T-cell (primary cell): Measurements from ENCODE around the gene SF3B6. TPM values are rescaled to one million over a fixed set of nuclear protein-coding genes. Genes with fewer than 3 reads are reported as not detected.

Source experiments
- ATAC-seq, 4 experiments: fragments of 200-7000 bp in 3 of 4; fragments of 150-1000 bp in 1 of 4; cut with Tn5 transposase; replicated peaks in 1 of 4; 1 replicate in 3 of 4; 2 replicates in 1 of 4; pipeline ENCODE4 v1.10.0; 2021; ENCODE audit warnings: moderate library complexity in 3 of 4, mild to moderate bottlenecking in 2 of 4, moderate number of reproducible peaks in 1 of 4
- CTCF ChIA-PET, 2 donors: fragments of 300-600 bp; sonication (Branson Sonifier 250); formaldehyde crosslinking; loops; one replicate each; lab custom pipeline; 2022; ENCODE audit warnings: antibody characterized with exemption in 2 of 2; lab: Charles Lee
- POLR2A ChIA-PET, 2 donors: fragments of 300-600 bp; sonication (Branson Sonifier 250); formaldehyde crosslinking; loops; one replicate each; lab custom pipeline; 2022; ENCODE audit warnings: antibody characterized with exemption in 2 of 2; lab: Charles Lee
- DNase-seq, 35 experiments: peaks; one replicate each; pipeline versions ENCODE4 v3.0.0 to v3.0.0-alpha.2; 2013 to 2023
- H3K27ac ChIP-seq: one replicate; pipeline ENCODE4 v1.5.1; 2013; ENCODE audit warnings: low read length
- H3K27me3 ChIP-seq, 2 experiments: replicated peaks in 1 of 2; 1 replicate in 1 of 2; 2 replicates in 1 of 2; pipeline versions ENCODE4 v1.6.1 to v1.7.0; 2013; ENCODE audit warnings: low read length in 1 of 2, mixed read lengths in 1 of 2; ENCODE audit not compliant: control insufficient read depth in 2 of 2, insufficient read depth in 2 of 2; ENCODE audit errors: extremely low read depth in 1 of 2
- H3K36me3 ChIP-seq, 2 donors: 1 replicate in 1 of 2; 2 replicates in 1 of 2; pipeline versions ENCODE4 v1.6.1 to v1.7.0; 2013; ENCODE audit warnings: low read length in 1 of 2; ENCODE audit not compliant: control insufficient read depth in 2 of 2, insufficient read depth in 1 of 2; ENCODE audit errors: extremely low read depth in 1 of 2
- H3K4me1 ChIP-seq, 2 experiments: 1 replicate in 1 of 2; 2 replicates in 1 of 2; pipeline versions ENCODE4 v1.6.1 to v1.7.0; 2013; ENCODE audit warnings: low read length in 2 of 2, mixed read lengths in 1 of 2; ENCODE audit not compliant: insufficient read depth in 2 of 2, control insufficient read depth in 1 of 2; ENCODE audit errors: extremely low read depth in 1 of 2
- H3K4me3 ChIP-seq, 2 donors: 1 replicate in 1 of 2; 2 replicates in 1 of 2; pipeline versions ENCODE4 v1.5.1 to v1.7.0; 2013; ENCODE audit warnings: mild to moderate bottlenecking in 2 of 2, low read length in 1 of 2, moderate library complexity in 1 of 2; ENCODE audit not compliant: control insufficient read depth in 1 of 2; ENCODE audit errors: extremely low read depth in 1 of 2
- H3K9me3 ChIP-seq: 2 replicates; pipeline ENCODE4 v1.7.0; 2013
- H3K27ac Mint-ChIP-seq, 2 donors: one replicate each; pipeline ENCODE4 v1.8.0; 2020 to 2021; ENCODE audit warnings: mild to moderate bottlenecking in 2 of 2, mixed read lengths in 2 of 2
- H3K27me3 Mint-ChIP-seq, 2 donors: one replicate each; pipeline ENCODE4 v1.8.0; 2021 to 2022; ENCODE audit warnings: mixed read lengths in 2 of 2
- H3K36me3 Mint-ChIP-seq: one replicate; pipeline ENCODE4 v1.8.0; 2021; ENCODE audit warnings: mixed read lengths
- H3K4me1 Mint-ChIP-seq, 3 donors: one replicate each; pipeline ENCODE4 v1.8.0; 2020 to 2022; ENCODE audit warnings: mixed read lengths in 3 of 3, mild to moderate bottlenecking in 1 of 3
- H3K4me3 Mint-ChIP-seq, 3 donors: one replicate each; pipeline ENCODE4 v1.8.0; 2020 to 2022; ENCODE audit warnings: mild to moderate bottlenecking in 3 of 3, mixed read lengths in 3 of 3, moderate library complexity in 3 of 3
- H3K9me3 Mint-ChIP-seq, 3 donors: one replicate each; pipeline ENCODE4 v1.8.0; 2020 to 2022; ENCODE audit warnings: mixed read lengths in 3 of 3
- WGBS: methylation state at CpG from one replicate; pipeline ENCODE4 v1.1.5; 2013; ENCODE audit warnings: missing lambda C conversion rate; ENCODE audit not compliant: insufficient coverage; 5-methylcytosine and 5-hydroxymethylcytosine counted together
- total RNA-seq, 35 experiments: library from RNA in 6 of 35; stranded (reverse) in 6 of 35; fragments of 120-200 nt in 1 of 35; gene quantifications; one replicate each; pipeline versions ENCODE4 v1.2.1 to v1.2.4 and lab custom pipeline; 2013 to 2026

The SF3B6 gene
- total RNA-seq, 5 donors from 2014 or later (not counting 1 experiment from before 2014, with no cell fraction given) = 43.7 to 53.0 (median 47.0) TPM

GRCh38 chr2:24054366-24055010 is 21.6 kb downstream of the SF3B6 start:
- Mint-ChIP-seq H3K4me3 (no peak overlapping the region), H3K9me3 (no peaks in the 10 kb centered on the region), H3K4me1 (no peaks in the 10 kb centered on the region), H3K27me3 (peaks cover 2 to 9% of the 10 kb centered on the region in 2 donors), H3K36me3 (no peaks in the 10 kb centered on the region), H3K27ac (no peak overlapping the region)
- ChIA-PET CTCF (no interaction called here), POLR2A (no interaction called here)
- Histone ChIP-seq H3K4me1 (peaks cover 0 to 9% of the 10 kb centered on the region in 2 experiments), H3K27me3 (peaks cover 0 to 23% of the 10 kb centered on the region in 2 experiments), H3K27ac (no peak overlapping the region), H3K36me3 (no peaks in the 10 kb centered on the region), H3K9me3 (no peaks in the 10 kb centered on the region), H3K4me3 (no peak overlapping the region)
- DNase-seq = no peak
- ATAC-seq = no peak
- WGBS = 89% methylated on average over 5 of the region's 8 CpGs

GRCh38 chr2:24052951-24053350 is 23.2 kb downstream of the SF3B6 start:
- ChIA-PET CTCF (interaction anchor here (0.6 to 1.0 kb wide), 3 partner anchors 25 to 155 kb away, joined by 3 to 4 read pairs (median 3); no protein-coding TSS in a partner anchor), POLR2A (interaction anchor here in 1 of 2 donors (0.6 kb wide), 1 partner anchor 15 kb away, joined by 5 read pairs; no protein-coding TSS in a partner anchor)
- Mint-ChIP-seq H3K27ac (no peak overlapping the region), H3K36me3 (no peaks in the 10 kb centered on the region), H3K4me1 (peaks cover under 1 to 7% (median 6%) of the 10 kb centered on the region in 3 donors), H3K4me3 (no peak overlapping the region), H3K27me3 (peaks cover 3 to 9% of the 10 kb centered on the region in 2 donors), H3K9me3 (no peaks in the 10 kb centered on the region)
- Histone ChIP-seq H3K27me3 (peaks cover 2 to 33% of the 10 kb centered on the region in 2 experiments), H3K4me1 (peaks cover 0 to 17% of the 10 kb centered on the region in 2 experiments), H3K4me3 (no peak overlapping the region), H3K27ac (no peak overlapping the region), H3K9me3 (no peaks in the 10 kb centered on the region), H3K36me3 (no peaks in the 10 kb centered on the region)
- DNase-seq = no peak
- no peak for ATAC-seq
- no CpG with 5 or more reads among the region's 1 CpG for WGBS

DNA sequence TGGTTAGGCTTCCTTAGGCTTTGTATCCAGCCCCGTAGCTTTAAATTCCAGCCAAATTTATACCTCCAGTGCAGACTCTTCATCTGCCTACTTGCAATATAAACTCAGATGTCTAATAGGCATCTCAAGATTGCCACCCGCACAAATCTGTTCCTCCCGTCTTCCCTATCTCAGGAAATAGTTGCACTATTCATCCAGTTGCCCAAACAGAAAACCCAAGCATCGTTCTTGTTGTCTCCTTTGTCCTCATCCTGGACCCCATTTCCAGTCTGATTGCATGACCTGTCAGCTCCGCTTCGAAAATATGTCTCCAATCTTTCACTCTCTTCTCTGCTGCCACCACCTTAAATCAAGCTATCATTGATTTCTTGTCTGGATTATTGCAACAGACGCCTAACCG is 24.3 kb downstream of the SF3B6 start:
- POLR2A ChIA-PET = interaction anchor here in 1 of 2 donors (0.5 kb wide), 1 partner anchor 48 kb away, joined by 3 read pairs; no protein-coding TSS in a partner anchor
- no peak overlapping the region for H3K4me3 Mint-ChIP-seq
- CTCF ChIA-PET = no interaction called here
- H3K27me3 Mint-ChIP-seq = peaks cover 3 to 9% of the 10 kb centered on the region in 2 donors
- no peaks in the 10 kb centered on the region for H3K9me3 ChIP-seq
- H3K4me1 Mint-ChIP-seq = peaks cover 12 to 18% (median 16%) of the 10 kb centered on the region in 3 donors
- no peaks in the 10 kb centered on the region for H3K36me3 ChIP-seq
- H3K27ac Mint-ChIP-seq = no peak overlapping the region
- no peaks in the 10 kb centered on the region for H3K9me3 Mint-ChIP-seq
- H3K27me3 ChIP-seq = peaks cover 2 to 36% of the 10 kb centered on the region in 2 experiments
- DNase-seq (no peak), ATAC-seq (no peak)
- no peak overlapping the region for H3K4me3 ChIP-seq
- H3K36me3 Mint-ChIP-seq = no peaks in the 10 kb centered on the region
- WGBS = 88% methylated on average over 5 of the region's 8 CpGs
- peaks cover 1 to 23% of the 10 kb centered on the region in 2 experiments for H3K4me1 ChIP-seq
- H3K27ac ChIP-seq = no peak overlapping the region

GRCh38 chr2:24050041-24050979 is 25.8 kb downstream of the SF3B6 start:
- Histone ChIP-seq H3K9me3 (no peaks in the 10 kb centered on the region), H3K27me3 (peaks cover 2 to 36% of the 10 kb centered on the region in 2 experiments), H3K4me1 (peaks cover 8 to 23% of the 10 kb centered on the region in 2 experiments), H3K4me3 (peak overlapping the region; percentile 53 to 66), H3K36me3 (no peaks in the 10 kb centered on the region), H3K27ac (no peak overlapping the region)
- ATAC-seq (no peak), DNase-seq (peak in 10 of 35 experiments; percentile 4 to 29 (median 9))
- CTCF ChIA-PET = interaction anchor here in 1 of 2 donors (1.0 kb wide), 1 partner anchor 226 kb away, joined by 3 read pairs; no protein-coding TSS in a partner anchor
- Mint-ChIP-seq H3K4me1 (peaks cover 19 to 26% (median 24%) of the 10 kb centered on the region in 3 donors), H3K36me3 (no peaks in the 10 kb centered on the region), H3K9me3 (no peaks in the 10 kb centered on the region), H3K4me3 (peak overlapping the region in 1 of 3 donors; percentile 64), H3K27ac (no peak overlapping the region), H3K27me3 (peaks cover 3 to 5% of the 10 kb centered on the region in 2 donors)
- POLR2A ChIA-PET = interaction anchor here (0.7 to 1.1 kb wide), 3 partner anchors 26 to 1366 kb away, joined by 3 to 4 read pairs (median 3); partner anchors contain the start of gene SF3B6 (in 1 of the 2)
- WGBS = 11% methylated on average over 39 of the region's 47 CpGs

GRCh38 chr2:24049485-24050021 is 26.6 kb downstream of the SF3B6 start, which contains the start of gene FKBP1B:
TSS of gene FKBP1B (plus strand) at chr2:24049741. CDS start at chr2:24049850, 109 bp downstream.
- Mint-ChIP-seq H3K27me3 (peaks cover 3 to 5% of the 10 kb centered on the region in 2 donors), H3K4me3 (peak within 1 kb of the TSS in 1 of 3 donors; percentile 85), H3K36me3 (no peaks in the 10 kb centered on the region), H3K4me1 (peaks cover 27 to 30% (median 29%) of the 10 kb centered on the region in 3 donors), H3K9me3 (no peaks in the 10 kb centered on the region), H3K27ac (no peak within 1 kb of the TSS)
- Histone ChIP-seq H3K4me3 (peak within 1 kb of the TSS; percentile 53 to 66), H3K4me1 (peaks cover 8 to 23% of the 10 kb centered on the region in 2 experiments), H3K36me3 (no peaks in the 10 kb centered on the region), H3K27me3 (peaks cover 2 to 36% of the 10 kb centered on the region in 2 experiments), H3K27ac (no peak within 1 kb of the TSS), H3K9me3 (no peaks in the 10 kb centered on the region)
- 1% methylated on average over 42 of the region's 52 CpGs for WGBS
- POLR2A ChIA-PET = interaction anchor here in 1 of 2 donors (1.1 kb wide), 1 partner anchor 27 kb away, joined by 3 read pairs; no protein-coding TSS in a partner anchor
- DNase-seq (peak in 27 of 35 experiments; percentile 8 to 66 (median 28)), ATAC-seq (peak in 1 of 4 experiments; percentile 6)
- CTCF ChIA-PET = interaction anchor here (0.8 to 1.2 kb wide), 5 partner anchors 27 to 225 kb away, joined by 3 to 4 read pairs (median 3); partner anchors contain the start of gene SF3B6 (in 1 of the 2)
